ENCODE results near the gene DDIT4.
"Not testable (repeated sequence)": the region's sequence is repeated elsewhere in the genome, so short reads cannot be mapped to it uniquely, and the experiment has no call there.

- TF ChIP-seq CTCF (conservative IDR thresholded peaks at IDR 0.05; ENCODE audit: low read depth, low read length); CEBPB (IDR thresholded peaks at IDR 0.05; ENCODE audit: low read depth, low read length); SMC3 (IDR thresholded peaks at IDR 0.05; ENCODE audit: low read depth, low read length); MXI1 (IDR thresholded peaks at IDR 0.05; ENCODE audit: borderline replicate concordance, low read depth, low read length); MAFK (IDR thresholded peaks at IDR 0.05; ENCODE audit: low read depth, low read length); POLR2A (IDR thresholded peaks at IDR 0.05; ENCODE audit: low read depth, low read length); USF2 (IDR thresholded peaks at IDR 0.05; ENCODE audit: low read depth, low read length); BHLHE40 (IDR thresholded peaks at IDR 0.05; ENCODE audit: low read depth, low read length); RAD21 (IDR thresholded peaks at IDR 0.05; ENCODE audit: low read length); ELK1 (IDR thresholded peaks at IDR 0.05; ENCODE audit: borderline replicate concordance, low read depth, low read length); RCOR1 (IDR thresholded peaks at IDR 0.05; ENCODE audit: insufficient replicate concordance, low read length): not testable (repeated sequence)
These were observed 49.5 kb upstream of the DDIT4 start for GRCh38 chr10:72224191-72224590.
